ENCODE data around the gene GPR153. TPM values are rescaled to one million over a fixed set of nuclear protein-coding genes. Genes with fewer than 3 reads are reported as not detected.

The GPR153 gene
- total and polyA plus RNA-seq, 2 donors (not counting 1 experiment from before 2014, with no cell fraction given): 0.04 to 0.20 TPM

- Histone ChIP-seq H4K20me1 (ENCODE audit: control insufficient read depth, insufficient read depth, low read length, poor library complexity, severe bottlenecking) (no peaks in the 10 kb centered on the region), H3K27me3 (replicated peaks in 1 of 4; ENCODE audit: control extremely low read depth in 1 of 4, control insufficient read depth in 3 of 4, insufficient read depth in 4 of 4, low read length in 3 of 4) (no peaks in the 10 kb centered on the region), H3K79me2 (ENCODE audit: control insufficient read depth, insufficient read depth, low read length) (no peaks in the 10 kb centered on the region), H3K9ac (ENCODE audit: low read length) (no peak overlapping the region), H3K9me3 (ENCODE audit: control extremely low read depth in 1 of 3, control insufficient read depth in 2 of 3, insufficient read depth in 1 of 3, low read length in 2 of 3) (peaks cover 0 to 2% (median 0%) of the 10 kb centered on the region in 3 donors), H3K36me3 (replicated peaks in 1 of 2; ENCODE audit: control extremely low read depth in 1 of 2, control insufficient read depth in 1 of 2, extremely low read depth in 1 of 2, insufficient read depth in 2 of 2, low read length in 1 of 2) (no peaks in the 10 kb centered on the region), H3K4me1 (ENCODE audit: control insufficient read depth in 2 of 2, insufficient read depth in 2 of 2, low read length in 2 of 2) (no peaks in the 10 kb centered on the region), H3K27ac (ENCODE audit: low read length in 2 of 2) (no peak overlapping the region), H3K4me3 (ENCODE audit: control extremely low read depth in 1 of 5, extremely low read depth in 1 of 5, insufficient read depth in 1 of 5, low read depth in 2 of 5, low read length in 4 of 5) (no peak overlapping the region), H2AFZ (ENCODE audit: insufficient read depth, low read depth, low read length, poor library complexity, severe bottlenecking) (no peak overlapping the region), H3K4me2 (replicated peaks; ENCODE audit: low read depth, low read length, poor library complexity, severe bottlenecking) (no peak overlapping the region)
- no peak for TF ChIP-seq EZH2 (IDR thresholded peaks at IDR 0.05; ENCODE audit: borderline replicate concordance, insufficient read depth, low read depth, low read length, poor library complexity, severe bottlenecking)
- no peak overlapping the region for H3K4me3 Mint-ChIP-seq
- H3K4me1 Mint-ChIP-seq: no peaks in the 10 kb centered on the region
- DNase-seq (no peak), ATAC-seq (ENCODE audit: low read depth) (no peak)
- ChIA-PET POLR2A (no interaction called here), CTCF (no interaction called here)
- 94% methylated on average over 4 of the region's 7 CpGs for WGBS (ENCODE audit: insufficient coverage)
- intact Hi-C loops (cut with micrococcal nuclease): no loop called here
- H3K27ac Mint-ChIP-seq: no peak overlapping the region
- H3K27me3 Mint-ChIP-seq: no peaks in the 10 kb centered on the region
- no peaks in the 10 kb centered on the region for H3K9me3 Mint-ChIP-seq (ENCODE audit: insufficient read depth)
These were observed 41.7 kb upstream of the GPR153 start for GRCh38 chr1:6302568-6302967.

GRCh38 chr1:6301526-6301925 lies 40.6 kb upstream of the GPR153 start:
- DNase-seq (no peak), ATAC-seq (ENCODE audit: low read depth) (no peak)
- no peak overlapping the region for H3K4me3 Mint-ChIP-seq
- WGBS (ENCODE audit: insufficient coverage): 96% methylated on average over 7 of the region's 8 CpGs
- intact Hi-C loops (cut with micrococcal nuclease): no loop called here
- H3K27me3 Mint-ChIP-seq: no peaks in the 10 kb centered on the region
- Histone ChIP-seq H3K79me2 (ENCODE audit: control insufficient read depth, insufficient read depth, low read length) (no peaks in the 10 kb centered on the region), H3K4me2 (replicated peaks; ENCODE audit: low read depth, low read length, poor library complexity, severe bottlenecking) (no peak overlapping the region), H3K27me3 (replicated peaks in 1 of 4; ENCODE audit: control extremely low read depth in 1 of 4, control insufficient read depth in 3 of 4, insufficient read depth in 4 of 4, low read length in 3 of 4) (no peaks in the 10 kb centered on the region), H3K9ac (ENCODE audit: low read length) (no peak overlapping the region), H3K4me1 (ENCODE audit: control insufficient read depth in 2 of 2, insufficient read depth in 2 of 2, low read length in 2 of 2) (no peaks in the 10 kb centered on the region), H4K20me1 (ENCODE audit: control insufficient read depth, insufficient read depth, low read length, poor library complexity, severe bottlenecking) (no peaks in the 10 kb centered on the region), H3K27ac (ENCODE audit: low read length in 2 of 2) (no peak overlapping the region), H3K9me3 (ENCODE audit: control extremely low read depth in 1 of 3, control insufficient read depth in 2 of 3, insufficient read depth in 1 of 3, low read length in 2 of 3) (no peaks in the 10 kb centered on the region), H3K36me3 (replicated peaks in 1 of 2; ENCODE audit: control extremely low read depth in 1 of 2, control insufficient read depth in 1 of 2, extremely low read depth in 1 of 2, insufficient read depth in 2 of 2, low read length in 1 of 2) (no peaks in the 10 kb centered on the region), H2AFZ (ENCODE audit: insufficient read depth, low read depth, low read length, poor library complexity, severe bottlenecking) (no peak overlapping the region), H3K4me3 (ENCODE audit: control extremely low read depth in 1 of 5, extremely low read depth in 1 of 5, insufficient read depth in 1 of 5, low read depth in 2 of 5, low read length in 4 of 5) (no peak overlapping the region)
- POLR2A ChIA-PET: no interaction called here
- no peak overlapping the region for H3K27ac Mint-ChIP-seq
- TF ChIP-seq EZH2 (IDR thresholded peaks at IDR 0.05; ENCODE audit: borderline replicate concordance, insufficient read depth, low read depth, low read length, poor library complexity, severe bottlenecking) (no peak), CTCF (IDR thresholded peaks at IDR 0.05) (no peak)
- H3K9me3 Mint-ChIP-seq (ENCODE audit: insufficient read depth): no peaks in the 10 kb centered on the region
- H3K4me1 Mint-ChIP-seq: no peaks in the 10 kb centered on the region
- CTCF ChIA-PET: no interaction called here
